ENCODE data around the gene DUSP14. TPM values are rescaled to one million over a fixed set of nuclear protein-coding genes. Genes with fewer than 3 reads are reported as not detected.
A peak's percentile ranks its signal among the peaks of the same experiment; 100 is the strongest.

Gene DUSP14
- total RNA-seq, 1 donor from 2014 or later, result 17.3 TPM

GRCh38 chr17:37488607-37489196, 989 bp upstream of the DUSP14 start:
- Mint-ChIP-seq H3K27me3 (ENCODE audit: insufficient read depth, low read depth) (peaks cover 5% of the 10 kb centered on the region), H3K27ac (peak overlapping the region; percentile 37), H3K36me3 (no peaks in the 10 kb centered on the region), H3K4me1 (peaks cover 37% of the 10 kb centered on the region), H3K9me3 (no peaks in the 10 kb centered on the region), H3K4me3 (peak overlapping the region; percentile 91)
- Histone ChIP-seq H3K9me3 (ENCODE audit: low read depth) (no peaks in the 10 kb centered on the region), H3K79me2 (ENCODE audit: low read depth) (peaks cover 35% of the 10 kb centered on the region), H3K27me3 (peaks cover 24% of the 10 kb centered on the region), H3K4me3 (peak overlapping the region; percentile 95), H3K4me2 (peak overlapping the region; percentile 84), H3K27ac (no peak overlapping the region), H3K4me1 (peaks cover 30% of the 10 kb centered on the region), H3F3A (ENCODE audit: low read depth) (peaks cover 43% of the 10 kb centered on the region), H2AFZ (replicated peaks) (peak overlapping the region; percentile 99), H3K36me3 (no peaks in the 10 kb centered on the region), H4K20me1 (ENCODE audit: low read depth) (peaks cover 13% of the 10 kb centered on the region), H3K9ac (no peak overlapping the region)
- TF ChIP-seq CTCF (IDR thresholded peaks at IDR 0.05) (no peak), EZH2 (IDR thresholded peaks at IDR 0.05) (peak; percentile 48)
- peak; percentile 61 for DNase-seq (ENCODE audit: low spot score)

- no peak overlapping the region for H3K9ac ChIP-seq
- peaks cover 43% of the 10 kb centered on the region for H3K79me2 ChIP-seq (ENCODE audit: low read depth)
- TF ChIP-seq EZH2phosphoT487 (IDR thresholded peaks at IDR 0.05) (no peak), EZH2 (IDR thresholded peaks at IDR 0.05) (peak; percentile 29), CTCF (IDR thresholded peaks at IDR 0.05) (peak; percentile 45)
- H3K9me3 ChIP-seq (ENCODE audit: low read depth), result no peaks in the 10 kb centered on the region
- peaks cover 5% of the 10 kb centered on the region for H3K27me3 Mint-ChIP-seq (ENCODE audit: insufficient read depth, low read depth)
- peaks cover 24% of the 10 kb centered on the region for H3K27me3 ChIP-seq
- H3K4me1 Mint-ChIP-seq, result peaks cover 45% of the 10 kb centered on the region
- peaks cover 34% of the 10 kb centered on the region for H3K4me1 ChIP-seq
- peak overlapping the region; percentile 99 for H3K4me2 ChIP-seq
- H3K4me3 Mint-ChIP-seq, result peak overlapping the region; percentile 98
- H3K4me3 ChIP-seq, result peak overlapping the region; percentile 95
- H3K36me3 ChIP-seq, result no peaks in the 10 kb centered on the region
- H4K20me1 ChIP-seq (ENCODE audit: low read depth), result peaks cover 13% of the 10 kb centered on the region
- no peaks in the 10 kb centered on the region for H3K36me3 Mint-ChIP-seq
- no peak overlapping the region for H3K27ac Mint-ChIP-seq
- peak overlapping the region; percentile 59 for H2AFZ ChIP-seq (replicated peaks)
- H3F3A ChIP-seq (ENCODE audit: low read depth), result peaks cover 43% of the 10 kb centered on the region
- H3K9me3 Mint-ChIP-seq, result no peaks in the 10 kb centered on the region
- H3K27ac ChIP-seq, result no peak overlapping the region
- peak; percentile 78 for DNase-seq (ENCODE audit: low spot score)
Measured at GRCh38 chr17:37490022-37490587, 414 bp downstream of the DUSP14 start.

- Mint-ChIP-seq H3K27me3 (ENCODE audit: insufficient read depth, low read depth) (peaks cover 3% of the 10 kb centered on the region), H3K36me3 (no peaks in the 10 kb centered on the region), H3K4me3 (peak overlapping the region; percentile 98), H3K9me3 (no peaks in the 10 kb centered on the region), H3K4me1 (peaks cover 48% of the 10 kb centered on the region), H3K27ac (no peak overlapping the region)
- Histone ChIP-seq H3K4me2 (peak overlapping the region; percentile 99), H3K27ac (no peak overlapping the region), H4K20me1 (ENCODE audit: low read depth) (peaks cover 13% of the 10 kb centered on the region), H2AFZ (replicated peaks) (no peak overlapping the region), H3F3A (ENCODE audit: low read depth) (peaks cover 39% of the 10 kb centered on the region), H3K9ac (no peak overlapping the region), H3K9me3 (ENCODE audit: low read depth) (no peaks in the 10 kb centered on the region), H3K27me3 (peaks cover 24% of the 10 kb centered on the region), H3K4me1 (peaks cover 38% of the 10 kb centered on the region), H3K4me3 (peak overlapping the region; percentile 95), H3K36me3 (no peaks in the 10 kb centered on the region), H3K79me2 (ENCODE audit: low read depth) (peaks cover 51% of the 10 kb centered on the region)
- DNase-seq (ENCODE audit: low spot score), result peak; percentile 70
- no peak for TF ChIP-seq EZH2 (IDR thresholded peaks at IDR 0.05)
- no peak for TF ChIP-seq CTCF (IDR thresholded peaks at IDR 0.05)
- no peak for TF ChIP-seq EZH2phosphoT487 (IDR thresholded peaks at IDR 0.05)
Measured at GRCh38 chr17:37490638-37491614, 1.2 kb downstream of the DUSP14 start.
